Measurements from ENCODE around the gene KRTAP9-3. TPM values are rescaled to one million over a fixed set of nuclear protein-coding genes. Genes with fewer than 3 reads are reported as not detected.
"Not testable (repeated sequence)": the region's sequence is repeated elsewhere in the genome, so short reads cannot be mapped to it uniquely, and the experiment has no call there.

KRTAP9-3 gene
- total RNA-seq, 2 experiments from 2014 or later = not detected

GRCh38 chr17:41223821-41224220 lies 8.4 kb upstream of the KRTAP9-3 start:
- Mint-ChIP-seq H3K36me3 (ENCODE audit: low read depth) (no peaks in the 10 kb centered on the region), H3K4me3 (no peak overlapping the region), H3K27ac (no peak overlapping the region), H3K9me3 (peaks cover 9% of the 10 kb centered on the region), H3K27me3 (no peaks in the 10 kb centered on the region), H3K4me1 (ENCODE audit: low read depth) (no peaks in the 10 kb centered on the region)
- intact Hi-C loops (cut with micrococcal nuclease) = no loop called here
- ChIA-PET CTCF (no interaction called here), POLR2A (no interaction called here)
- no peak for DNase-seq
- ATAC-seq = no peak
- TF ChIP-seq CTCF (IDR thresholded peaks at IDR 0.05) = no peak

- no peaks in the 10 kb centered on the region for H3K27me3 Mint-ChIP-seq
- H3K27ac Mint-ChIP-seq = no peak overlapping the region
- CTCF ChIA-PET = no interaction called here
- no peaks in the 10 kb centered on the region for H3K4me1 Mint-ChIP-seq (ENCODE audit: low read depth)
- H3K36me3 Mint-ChIP-seq (ENCODE audit: low read depth) = no peaks in the 10 kb centered on the region
- H3K9me3 Mint-ChIP-seq = no peaks in the 10 kb centered on the region
- no peak for DNase-seq
- no peak overlapping the region for H3K4me3 Mint-ChIP-seq
- intact Hi-C loops (cut with micrococcal nuclease) = no loop called here
- no peak for ATAC-seq
- TF ChIP-seq CTCF (IDR thresholded peaks at IDR 0.05) = no peak
- POLR2A ChIA-PET = no interaction called here
These were observed 6.2 kb upstream of the KRTAP9-3 start for GRCh38 chr17:41226051-41226450.

GRCh38 chr17:41226598-41227095 lies 5.6 kb upstream of the KRTAP9-3 start, which contains the start of gene KRTAP9-2:
TSS of gene KRTAP9-2 (plus strand) at chr17:41226648. CDS start at chr17:41226655, 7 bp downstream.
- intact Hi-C loops (cut with micrococcal nuclease); H3K4me3 Mint-ChIP-seq; H3K27me3 Mint-ChIP-seq; CTCF ChIA-PET; H3K27ac Mint-ChIP-seq; ATAC-seq; H3K4me1 Mint-ChIP-seq (ENCODE audit: low read depth); DNase-seq; H3K36me3 Mint-ChIP-seq (ENCODE audit: low read depth); POLR2A ChIA-PET; H3K9me3 Mint-ChIP-seq: not testable (repeated sequence)

- no peak for DNase-seq
- H3K4me1 Mint-ChIP-seq (ENCODE audit: low read depth) = no peaks in the 10 kb centered on the region
- H3K27me3 Mint-ChIP-seq = peaks cover 3% of the 10 kb centered on the region
- intact Hi-C loops (cut with micrococcal nuclease) = no loop called here
- no peak overlapping the region for H3K27ac Mint-ChIP-seq
- ChIA-PET CTCF (interaction anchor here (1.4 kb wide), 1 partner anchor 93 kb away, joined by 4 read pairs; no protein-coding TSS in a partner anchor), POLR2A (no interaction called here)
- H3K4me3 Mint-ChIP-seq = no peak overlapping the region
- no peak for TF ChIP-seq CTCF (IDR thresholded peaks at IDR 0.05)
- H3K36me3 Mint-ChIP-seq (ENCODE audit: low read depth) = no peaks in the 10 kb centered on the region
- no peaks in the 10 kb centered on the region for H3K9me3 Mint-ChIP-seq
- ATAC-seq = no peak
These were observed 2.2 kb upstream of the KRTAP9-3 start for GRCh38 chr17:41230094-41230493.

- no peaks in the 10 kb centered on the region for H3K9me3 Mint-ChIP-seq
- H3K4me1 Mint-ChIP-seq (ENCODE audit: low read depth) = no peaks in the 10 kb centered on the region
- H3K4me3 Mint-ChIP-seq = no peak overlapping the region
- CTCF ChIA-PET = no interaction called here
- DNase-seq (no peak), ATAC-seq (no peak)
- no peak overlapping the region for H3K27ac Mint-ChIP-seq
- peaks cover 5% of the 10 kb centered on the region for H3K27me3 Mint-ChIP-seq
- intact Hi-C loops (cut with micrococcal nuclease) = no loop called here
- no peak for TF ChIP-seq CTCF (IDR thresholded peaks at IDR 0.05)
- H3K36me3 Mint-ChIP-seq (ENCODE audit: low read depth) = no peaks in the 10 kb centered on the region
- POLR2A ChIA-PET = no interaction called here
These were observed 518 bp upstream of the KRTAP9-3 start for GRCh38 chr17:41231731-41232130.

DNA sequence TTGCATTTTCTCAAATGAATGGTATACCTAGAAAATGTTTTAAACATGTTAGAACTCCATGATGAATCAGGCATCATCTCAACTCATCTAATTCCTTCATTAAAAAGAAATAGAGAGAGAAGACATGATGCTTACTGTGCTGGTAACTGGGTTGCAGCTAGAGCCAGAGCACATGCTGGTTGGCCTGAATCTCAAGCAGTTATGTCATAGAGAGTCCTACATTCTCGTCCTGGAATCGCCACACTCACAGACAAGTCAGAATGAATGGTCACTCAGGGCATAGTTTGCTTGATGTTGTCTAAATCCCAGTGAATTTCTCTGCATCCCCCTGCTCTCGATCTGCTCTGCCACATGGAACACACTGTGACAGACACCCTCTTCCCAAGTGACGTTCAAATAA lies 4.9 kb downstream of the KRTAP9-3 start:
- intact Hi-C loops (cut with micrococcal nuclease); ATAC-seq; CTCF ChIA-PET; DNase-seq; H3K27me3 Mint-ChIP-seq; H3K9me3 Mint-ChIP-seq; H3K27ac Mint-ChIP-seq; H3K4me1 Mint-ChIP-seq (ENCODE audit: low read depth); H3K36me3 Mint-ChIP-seq (ENCODE audit: low read depth); H3K4me3 Mint-ChIP-seq; POLR2A ChIA-PET: not testable (repeated sequence)

- intact Hi-C loops (cut with micrococcal nuclease); H3K4me3 Mint-ChIP-seq; H3K27me3 Mint-ChIP-seq; H3K36me3 Mint-ChIP-seq (ENCODE audit: low read depth); H3K4me1 Mint-ChIP-seq (ENCODE audit: low read depth); POLR2A ChIA-PET; H3K27ac Mint-ChIP-seq; ATAC-seq; H3K9me3 Mint-ChIP-seq; CTCF ChIA-PET; DNase-seq: not testable (repeated sequence)
These were observed 5.7 kb downstream of the KRTAP9-3 start, which contains the start of gene KRTAP9-8 for GRCh38 chr17:41237949-41238437. TSS of gene KRTAP9-8 (plus strand) at chr17:41237999. CDS start at chr17:41238052, 53 bp downstream.

GRCh38 chr17:41246995-41247787 lies 14.9 kb downstream of the KRTAP9-3 start:
- H3K36me3 Mint-ChIP-seq (ENCODE audit: low read depth); H3K4me3 Mint-ChIP-seq; H3K9me3 Mint-ChIP-seq; ATAC-seq; CTCF ChIA-PET; intact Hi-C loops (cut with micrococcal nuclease); H3K4me1 Mint-ChIP-seq (ENCODE audit: low read depth); POLR2A ChIA-PET; H3K27ac Mint-ChIP-seq; DNase-seq; H3K27me3 Mint-ChIP-seq: not testable (repeated sequence)

Measured in activated CD8-positive, alpha-beta T cell treated with anti-CD3 and anti-CD28 coated beads for 36 hours (primary cell).